H1 (cell line): ENCODE data around the gene RHEB. TPM values are rescaled to one million over a fixed set of nuclear protein-coding genes. Genes with fewer than 3 reads are reported as not detected.

Source experiments
- CBX5 ChIP-seq: fragments of 300-800, 300-1000 bp; sonication (generic); IDR thresholded peaks from 2 replicates; pipeline ENCODE4 v1.7.1; 2016; ENCODE audit warnings: antibody characterized with exemption, low read length, low read depth
- E2F6 ChIP-seq: IDR thresholded peaks from 2 replicates; pipeline ENCODE4 v1.6.1; 2012; ENCODE audit warnings: inconsistent platforms
- FOSL1 ChIP-seq: IDR thresholded peaks from 2 replicates; pipeline ENCODE4 v1.6.1; 2011; ENCODE audit warnings: mild to moderate bottlenecking, low read depth, low read length, moderate library complexity; ENCODE audit not compliant: insufficient read depth
- HDAC2 ChIP-seq, 2 experiments: fragments of 300-600 bp in 1 of 2; sonication (generic) in 1 of 2; IDR thresholded peaks; 2 replicates each; pipeline ENCODE4 v1.6.1; 2011 to 2012; ENCODE audit warnings: low read depth in 2 of 2, low read length in 2 of 2, mild to moderate bottlenecking in 2 of 2, moderate library complexity in 2 of 2, borderline replicate concordance in 1 of 2, inconsistent platforms in 1 of 2
- NANOG ChIP-seq: IDR thresholded peaks from 2 replicates; pipeline ENCODE4 v1.6.1; 2011; ENCODE audit warnings: low read length, low read depth, mild to moderate bottlenecking, inconsistent platforms; ENCODE audit not compliant: insufficient read depth, poor library complexity, severe bottlenecking
- RBBP5 ChIP-seq: IDR thresholded peaks from 2 replicates; pipeline ENCODE4 v1.7.1; 2012; ENCODE audit warnings: low read depth, mild to moderate bottlenecking, inconsistent platforms, low read length, moderate library complexity, borderline replicate concordance
- RXRA ChIP-seq: IDR thresholded peaks from 2 replicates; pipeline ENCODE4 v1.6.1; 2011; ENCODE audit warnings: low read depth, mild to moderate bottlenecking, low read length, moderate library complexity; ENCODE audit not compliant: insufficient read depth
- SIX5 ChIP-seq: IDR thresholded peaks from 2 replicates; pipeline ENCODE4 v1.6.1; 2011; ENCODE audit warnings: mild to moderate bottlenecking, low read depth, low read length
- TAF1 ChIP-seq: IDR thresholded peaks from 2 replicates; pipeline ENCODE4 v1.6.1; 2011; ENCODE audit warnings: mild to moderate bottlenecking, low read depth, low read length
- TCF12 ChIP-seq: IDR thresholded peaks from 2 replicates; pipeline ENCODE4 v1.6.1; 2011; ENCODE audit warnings: low read depth, mild to moderate bottlenecking, low read length
- polyA plus RNA-seq, 7 experiments: library from polyadenylated mRNA; depleted of rRNA in 3 of 7; stranded (reverse) in 5 of 7; unstranded in 2 of 7; fragments of >200 nt in 5 of 7; fragments of 200-250 nt in 2 of 7; gene quantifications; 1 replicate in 5 of 7; 2 replicates in 1 of 7; 4 replicates in 1 of 7; pipeline versions ENCODE4 v1.2.1 to v1.2.3, GENCODE V29; 2011 to 2013; ENCODE audit warnings: missing spikeins in 2 of 7, mixed read lengths in 2 of 7
- total RNA-seq: library from RNA; stranded (reverse); fragmentation: NEBNext Ultra II Directional; extraction: Animal tissue kit (Norgen Biotek cat#: 25700); gene quantifications from 2 replicates; pipeline ENCODE4 v1.2.1, GENCODE V29; 2021
- TF ChIP-seq, protein P1 (sequence below): fragments of 300-600 bp; sonication (generic); IDR thresholded peaks from 2 replicates; pipeline ENCODE4 v1.7.1; 2012; ENCODE audit warnings: low read length, moderate library complexity, mild to moderate bottlenecking, inconsistent platforms; ENCODE audit not compliant: insufficient replicate concordance

Gene RHEB
- total and polyA plus RNA-seq, 2 of the 8 experiments (the other 6 are each of a cell fraction or from before 2014, with no cell fraction given) = 60.8 to 132 TPM

DNA sequence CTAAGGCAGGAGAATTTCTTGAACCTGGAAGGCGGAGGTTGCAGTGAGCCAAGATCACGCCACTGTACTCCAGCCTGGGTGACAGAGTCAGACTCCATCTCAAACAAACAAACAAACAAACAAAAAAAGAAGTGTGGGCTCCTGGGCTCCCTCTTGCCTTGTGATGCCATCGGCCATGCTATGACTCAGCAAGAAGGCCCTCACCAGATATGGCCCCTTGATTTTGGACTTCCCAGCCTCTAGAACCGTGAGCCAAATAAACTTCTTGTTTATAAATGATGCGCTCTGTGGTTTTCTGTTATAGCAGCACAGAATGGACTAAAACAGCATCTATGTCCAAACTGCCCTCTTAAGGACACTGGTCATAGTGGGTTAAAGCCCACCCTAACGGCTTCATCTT is 29.9 kb upstream of the RHEB start (continued):
- TF ChIP-seq, protein P1, sequence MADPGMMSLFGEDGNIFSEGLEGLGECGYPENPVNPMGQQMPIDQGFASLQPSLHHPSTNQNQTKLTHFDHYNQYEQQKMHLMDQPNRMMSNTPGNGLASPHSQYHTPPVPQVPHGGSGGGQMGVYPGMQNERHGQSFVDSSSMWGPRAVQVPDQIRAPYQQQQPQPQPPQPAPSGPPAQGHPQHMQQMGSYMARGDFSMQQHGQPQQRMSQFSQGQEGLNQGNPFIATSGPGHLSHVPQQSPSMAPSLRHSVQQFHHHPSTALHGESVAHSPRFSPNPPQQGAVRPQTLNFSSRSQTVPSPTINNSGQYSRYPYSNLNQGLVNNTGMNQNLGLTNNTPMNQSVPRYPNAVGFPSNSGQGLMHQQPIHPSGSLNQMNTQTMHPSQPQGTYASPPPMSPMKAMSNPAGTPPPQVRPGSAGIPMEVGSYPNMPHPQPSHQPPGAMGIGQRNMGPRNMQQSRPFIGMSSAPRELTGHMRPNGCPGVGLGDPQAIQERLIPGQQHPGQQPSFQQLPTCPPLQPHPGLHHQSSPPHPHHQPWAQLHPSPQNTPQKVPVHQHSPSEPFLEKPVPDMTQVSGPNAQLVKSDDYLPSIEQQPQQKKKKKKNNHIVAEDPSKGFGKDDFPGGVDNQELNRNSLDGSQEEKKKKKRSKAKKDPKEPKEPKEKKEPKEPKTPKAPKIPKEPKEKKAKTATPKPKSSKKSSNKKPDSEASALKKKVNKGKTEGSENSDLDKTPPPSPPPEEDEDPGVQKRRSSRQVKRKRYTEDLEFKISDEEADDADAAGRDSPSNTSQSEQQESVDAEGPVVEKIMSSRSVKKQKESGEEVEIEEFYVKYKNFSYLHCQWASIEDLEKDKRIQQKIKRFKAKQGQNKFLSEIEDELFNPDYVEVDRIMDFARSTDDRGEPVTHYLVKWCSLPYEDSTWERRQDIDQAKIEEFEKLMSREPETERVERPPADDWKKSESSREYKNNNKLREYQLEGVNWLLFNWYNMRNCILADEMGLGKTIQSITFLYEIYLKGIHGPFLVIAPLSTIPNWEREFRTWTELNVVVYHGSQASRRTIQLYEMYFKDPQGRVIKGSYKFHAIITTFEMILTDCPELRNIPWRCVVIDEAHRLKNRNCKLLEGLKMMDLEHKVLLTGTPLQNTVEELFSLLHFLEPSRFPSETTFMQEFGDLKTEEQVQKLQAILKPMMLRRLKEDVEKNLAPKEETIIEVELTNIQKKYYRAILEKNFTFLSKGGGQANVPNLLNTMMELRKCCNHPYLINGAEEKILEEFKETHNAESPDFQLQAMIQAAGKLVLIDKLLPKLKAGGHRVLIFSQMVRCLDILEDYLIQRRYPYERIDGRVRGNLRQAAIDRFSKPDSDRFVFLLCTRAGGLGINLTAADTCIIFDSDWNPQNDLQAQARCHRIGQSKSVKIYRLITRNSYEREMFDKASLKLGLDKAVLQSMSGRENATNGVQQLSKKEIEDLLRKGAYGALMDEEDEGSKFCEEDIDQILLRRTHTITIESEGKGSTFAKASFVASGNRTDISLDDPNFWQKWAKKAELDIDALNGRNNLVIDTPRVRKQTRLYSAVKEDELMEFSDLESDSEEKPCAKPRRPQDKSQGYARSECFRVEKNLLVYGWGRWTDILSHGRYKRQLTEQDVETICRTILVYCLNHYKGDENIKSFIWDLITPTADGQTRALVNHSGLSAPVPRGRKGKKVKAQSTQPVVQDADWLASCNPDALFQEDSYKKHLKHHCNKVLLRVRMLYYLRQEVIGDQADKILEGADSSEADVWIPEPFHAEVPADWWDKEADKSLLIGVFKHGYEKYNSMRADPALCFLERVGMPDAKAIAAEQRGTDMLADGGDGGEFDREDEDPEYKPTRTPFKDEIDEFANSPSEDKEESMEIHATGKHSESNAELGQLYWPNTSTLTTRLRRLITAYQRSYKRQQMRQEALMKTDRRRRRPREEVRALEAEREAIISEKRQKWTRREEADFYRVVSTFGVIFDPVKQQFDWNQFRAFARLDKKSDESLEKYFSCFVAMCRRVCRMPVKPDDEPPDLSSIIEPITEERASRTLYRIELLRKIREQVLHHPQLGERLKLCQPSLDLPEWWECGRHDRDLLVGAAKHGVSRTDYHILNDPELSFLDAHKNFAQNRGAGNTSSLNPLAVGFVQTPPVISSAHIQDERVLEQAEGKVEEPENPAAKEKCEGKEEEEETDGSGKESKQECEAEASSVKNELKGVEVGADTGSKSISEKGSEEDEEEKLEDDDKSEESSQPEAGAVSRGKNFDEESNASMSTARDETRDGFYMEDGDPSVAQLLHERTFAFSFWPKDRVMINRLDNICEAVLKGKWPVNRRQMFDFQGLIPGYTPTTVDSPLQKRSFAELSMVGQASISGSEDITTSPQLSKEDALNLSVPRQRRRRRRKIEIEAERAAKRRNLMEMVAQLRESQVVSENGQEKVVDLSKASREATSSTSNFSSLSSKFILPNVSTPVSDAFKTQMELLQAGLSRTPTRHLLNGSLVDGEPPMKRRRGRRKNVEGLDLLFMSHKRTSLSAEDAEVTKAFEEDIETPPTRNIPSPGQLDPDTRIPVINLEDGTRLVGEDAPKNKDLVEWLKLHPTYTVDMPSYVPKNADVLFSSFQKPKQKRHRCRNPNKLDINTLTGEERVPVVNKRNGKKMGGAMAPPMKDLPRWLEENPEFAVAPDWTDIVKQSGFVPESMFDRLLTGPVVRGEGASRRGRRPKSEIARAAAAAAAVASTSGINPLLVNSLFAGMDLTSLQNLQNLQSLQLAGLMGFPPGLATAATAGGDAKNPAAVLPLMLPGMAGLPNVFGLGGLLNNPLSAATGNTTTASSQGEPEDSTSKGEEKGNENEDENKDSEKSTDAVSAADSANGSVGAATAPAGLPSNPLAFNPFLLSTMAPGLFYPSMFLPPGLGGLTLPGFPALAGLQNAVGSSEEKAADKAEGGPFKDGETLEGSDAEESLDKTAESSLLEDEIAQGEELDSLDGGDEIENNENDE = no peak
- TF ChIP-seq E2F6 (no peak), CBX5 (no peak), TCF12 (no peak), RXRA (no peak), FOSL1 (no peak), TAF1 (no peak), NANOG (no peak), RBBP5 (no peak), SIX5 (no peak), HDAC2 (IDR thresholded peaks at IDR 0.05; ENCODE audit: borderline replicate concordance in 1 of 2, low read depth in 2 of 2, low read length in 2 of 2) (no peak)
